ENCODE results near the gene SERHL2. TPM values are rescaled to one million over a fixed set of nuclear protein-coding genes. Genes with fewer than 3 reads are reported as not detected.
"Not testable (repeated sequence)": the region's sequence is repeated elsewhere in the genome, so short reads cannot be mapped to it uniquely, and the experiment has no call there.

The SERHL2 gene
- total and polyA plus RNA-seq, 8 donors: 0.23 to 3.6 (median 0.72) TPM

- intact Hi-C loops (cut with DNase I): no loop called here
- H3K9me3 ChIP-seq: no peaks in the 10 kb centered on the region
- no peak overlapping the region for H3K4me3 ChIP-seq
- TF ChIP-seq, protein P1, sequence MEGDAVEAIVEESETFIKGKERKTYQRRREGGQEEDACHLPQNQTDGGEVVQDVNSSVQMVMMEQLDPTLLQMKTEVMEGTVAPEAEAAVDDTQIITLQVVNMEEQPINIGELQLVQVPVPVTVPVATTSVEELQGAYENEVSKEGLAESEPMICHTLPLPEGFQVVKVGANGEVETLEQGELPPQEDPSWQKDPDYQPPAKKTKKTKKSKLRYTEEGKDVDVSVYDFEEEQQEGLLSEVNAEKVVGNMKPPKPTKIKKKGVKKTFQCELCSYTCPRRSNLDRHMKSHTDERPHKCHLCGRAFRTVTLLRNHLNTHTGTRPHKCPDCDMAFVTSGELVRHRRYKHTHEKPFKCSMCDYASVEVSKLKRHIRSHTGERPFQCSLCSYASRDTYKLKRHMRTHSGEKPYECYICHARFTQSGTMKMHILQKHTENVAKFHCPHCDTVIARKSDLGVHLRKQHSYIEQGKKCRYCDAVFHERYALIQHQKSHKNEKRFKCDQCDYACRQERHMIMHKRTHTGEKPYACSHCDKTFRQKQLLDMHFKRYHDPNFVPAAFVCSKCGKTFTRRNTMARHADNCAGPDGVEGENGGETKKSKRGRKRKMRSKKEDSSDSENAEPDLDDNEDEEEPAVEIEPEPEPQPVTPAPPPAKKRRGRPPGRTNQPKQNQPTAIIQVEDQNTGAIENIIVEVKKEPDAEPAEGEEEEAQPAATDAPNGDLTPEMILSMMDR (IDR thresholded peaks at IDR 0.05): no peak
- no peak overlapping the region for H3K27ac ChIP-seq
- H3K4me1 ChIP-seq: peaks cover 0 to 6% (median 0%) of the 10 kb centered on the region in 3 donors
- H3K27me3 ChIP-seq: no peaks in the 10 kb centered on the region
- no peak for DNase-seq
- no peak for FAIRE-seq
- 95 to 96% methylated on average over 12 of the region's 12 CpGs for WGBS, 2 donors
- no peaks in the 10 kb centered on the region for H3K36me3 ChIP-seq
- no peak for ATAC-seq
Observed at GRCh38 chr22:42565956-42566355, 12.2 kb downstream of the SERHL2 start.

DNA sequence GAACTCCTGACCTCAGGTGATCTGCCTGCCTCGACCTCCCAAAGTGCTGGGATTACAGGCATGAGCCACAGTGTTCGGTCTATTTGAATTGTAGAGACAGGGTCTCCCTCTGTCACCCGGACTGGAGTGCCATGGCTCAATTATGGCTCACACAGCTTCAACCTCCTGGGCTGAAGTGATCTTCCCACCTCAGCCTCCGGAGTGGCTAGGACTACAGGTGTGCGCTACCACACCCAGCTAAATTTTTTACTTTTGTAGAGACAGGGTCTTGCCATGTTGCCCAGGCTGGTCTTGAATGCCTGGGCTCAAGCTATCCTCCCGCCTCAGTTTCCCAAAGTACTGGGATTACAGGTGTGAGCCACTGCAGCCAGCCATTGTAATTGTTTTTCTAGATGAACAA, 14.2 kb downstream of the SERHL2 start:
- DNase-seq; FAIRE-seq; ATAC-seq; H3K9me3 ChIP-seq; H3K27ac ChIP-seq; H3K4me1 ChIP-seq; H3K27me3 ChIP-seq; intact Hi-C loops (cut with DNase I); H3K36me3 ChIP-seq; H3K4me3 ChIP-seq: not testable (repeated sequence)
- WGBS, 2 donors: 74 to 75% methylated on average over 5 of the region's 6 CpGs

GRCh38 chr22:42570580-42570979, 16.8 kb downstream of the SERHL2 start:
- intact Hi-C loops (cut with DNase I); H3K36me3 ChIP-seq; H3K4me3 ChIP-seq; ATAC-seq; H3K27ac ChIP-seq; H3K4me1 ChIP-seq; H3K9me3 ChIP-seq; DNase-seq; H3K27me3 ChIP-seq; FAIRE-seq: not testable (repeated sequence)
- WGBS, 2 donors: 85 to 87% methylated on average over 8 to 9 of the region's 9 CpGs

- H3K4me3 ChIP-seq; H3K27ac ChIP-seq; H3K36me3 ChIP-seq; H3K4me1 ChIP-seq; H3K9me3 ChIP-seq; ATAC-seq; H3K27me3 ChIP-seq; FAIRE-seq; DNase-seq; intact Hi-C loops (cut with DNase I): not testable (repeated sequence)
- 91 to 96% methylated on average over 9 to 12 of the region's 12 CpGs for WGBS, 2 donors
Observed at GRCh38 chr22:42571068-42571467, 17.3 kb downstream of the SERHL2 start.

GRCh38 chr22:42574046-42574445, 20.3 kb downstream of the SERHL2 start:
- H3K4me1 ChIP-seq; H3K27me3 ChIP-seq; H3K4me3 ChIP-seq; DNase-seq; H3K27ac ChIP-seq; H3K9me3 ChIP-seq; FAIRE-seq; intact Hi-C loops (cut with DNase I): not testable (repeated sequence)
- peaks cover 0 to 17% (median 2%) of the 10 kb centered on the region in 3 donors for H3K36me3 ChIP-seq
- ATAC-seq: peak in 1 of 4 donors; percentile 17
- WGBS, 2 donors: 85 to 100% methylated on average over 1 of the region's 1 CpG

DNA sequence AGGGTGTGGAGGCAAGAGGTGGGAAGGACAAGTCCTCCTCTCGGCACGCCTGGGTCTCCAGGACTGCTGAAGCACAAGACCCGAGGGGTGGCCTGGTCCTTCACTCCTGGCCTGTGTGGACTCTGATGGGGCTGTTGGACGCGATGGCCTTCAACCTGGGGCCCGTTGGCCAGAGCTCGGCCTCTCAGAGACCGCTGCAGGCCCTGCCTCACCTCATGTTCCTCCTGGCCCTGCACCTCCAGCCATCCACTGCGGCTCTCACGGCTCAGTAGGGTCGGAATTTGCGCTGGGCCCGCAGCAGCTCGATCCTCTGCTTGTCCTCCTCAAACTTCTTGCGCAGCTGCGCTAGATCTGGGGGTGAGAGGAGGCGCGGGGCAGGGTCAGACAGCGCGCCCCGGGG, 20.7 kb downstream of the SERHL2 start:
- H3K4me3 ChIP-seq; H3K27ac ChIP-seq; H3K4me1 ChIP-seq; intact Hi-C loops (cut with DNase I); H3K9me3 ChIP-seq; DNase-seq; ATAC-seq; H3K27me3 ChIP-seq; FAIRE-seq: not testable (repeated sequence)
- peaks cover 0 to 17% (median 2%) of the 10 kb centered on the region in 3 donors for H3K36me3 ChIP-seq
- 92 to 94% methylated on average over 16 of the region's 21 CpGs for WGBS, 2 donors

- H3K27me3 ChIP-seq; H3K4me1 ChIP-seq; FAIRE-seq; H3K27ac ChIP-seq; H3K4me3 ChIP-seq; ATAC-seq; H3K9me3 ChIP-seq; intact Hi-C loops (cut with DNase I); DNase-seq: not testable (repeated sequence)
- H3K36me3 ChIP-seq: peaks cover 0 to 17% (median 2%) of the 10 kb centered on the region in 3 donors
- 92 to 94% methylated on average over 18 to 30 of the region's 30 CpGs for WGBS, 2 donors
Observed at GRCh38 chr22:42575996-42576574, 22.3 kb downstream of the SERHL2 start.

GRCh38 chr22:42577141-42577540, 23.4 kb downstream of the SERHL2 start:
- DNase-seq; H3K27me3 ChIP-seq; H3K4me1 ChIP-seq; FAIRE-seq; H3K9me3 ChIP-seq; intact Hi-C loops (cut with DNase I); ATAC-seq; H3K4me3 ChIP-seq; H3K27ac ChIP-seq: not testable (repeated sequence)
- peaks cover 0 to 17% (median 2%) of the 10 kb centered on the region in 3 donors for H3K36me3 ChIP-seq
- WGBS, 2 donors: 93 to 99% methylated on average over 8 of the region's 9 CpGs

Measured in pancreas (tissue), 10 donors.